ENCODE results near the gene SLAMF8.

SLAMF8 gene

GRCh38 chr1:159866066-159866465 lies 39.4 kb downstream of the SLAMF8 start:
- H3K4me3 ChIP-seq (ENCODE audit: low read length): no peak overlapping the region
- TF ChIP-seq ZNF274 (IDR thresholded peaks at IDR 0.05; ENCODE audit: low read depth, low read length): no peak

- TF ChIP-seq ZNF274 (IDR thresholded peaks at IDR 0.05; ENCODE audit: low read depth, low read length): no peak
- no peak overlapping the region for H3K4me3 ChIP-seq (ENCODE audit: low read length)
Measured at GRCh38 chr1:159866905-159867663, 40.4 kb downstream of the SLAMF8 start.

GRCh38 chr1:159867664-159868026 lies 41.0 kb downstream of the SLAMF8 start:
- H3K4me3 ChIP-seq (ENCODE audit: low read length): no peak overlapping the region
- TF ChIP-seq ZNF274 (IDR thresholded peaks at IDR 0.05; ENCODE audit: low read depth, low read length): no peak

- no peak for TF ChIP-seq ZNF274 (IDR thresholded peaks at IDR 0.05; ENCODE audit: low read depth, low read length)
- no peak overlapping the region for H3K4me3 ChIP-seq (ENCODE audit: low read length)
Measured at GRCh38 chr1:159868766-159869165, 42.1 kb downstream of the SLAMF8 start.

GRCh38 chr1:159869173-159869572 lies 42.5 kb downstream of the SLAMF8 start:
- no peak overlapping the region for H3K4me3 ChIP-seq (ENCODE audit: low read length)
- no peak for TF ChIP-seq ZNF274 (IDR thresholded peaks at IDR 0.05; ENCODE audit: low read depth, low read length)

- H3K4me3 ChIP-seq (ENCODE audit: low read length): no peak overlapping the region
- no peak for TF ChIP-seq ZNF274 (IDR thresholded peaks at IDR 0.05; ENCODE audit: low read depth, low read length)
Measured at GRCh38 chr1:159869607-159870006, 42.9 kb downstream of the SLAMF8 start.

GRCh38 chr1:159870704-159871103 lies 44.0 kb downstream of the SLAMF8 start:
- TF ChIP-seq ZNF274 (IDR thresholded peaks at IDR 0.05; ENCODE audit: low read depth, low read length): no peak
- no peak overlapping the region for H3K4me3 ChIP-seq (ENCODE audit: low read length)

GRCh38 chr1:159872891-159873290 lies 46.2 kb downstream of the SLAMF8 start:
- TF ChIP-seq ZNF274 (IDR thresholded peaks at IDR 0.05; ENCODE audit: low read depth, low read length): no peak
- no peak overlapping the region for H3K4me3 ChIP-seq (ENCODE audit: low read length)

- no peak for TF ChIP-seq ZNF274 (IDR thresholded peaks at IDR 0.05; ENCODE audit: low read depth, low read length)
- H3K4me3 ChIP-seq (ENCODE audit: low read length): no peak overlapping the region
Measured at GRCh38 chr1:159873530-159874143, 47.0 kb downstream of the SLAMF8 start.

GRCh38 chr1:159877695-159878444 lies 51.2 kb downstream of the SLAMF8 start:
- H3K4me3 ChIP-seq (ENCODE audit: low read length): no peak overlapping the region

GRCh38 chr1:159879136-159879535 lies 52.5 kb downstream of the SLAMF8 start:
- TF ChIP-seq ZNF274 (IDR thresholded peaks at IDR 0.05; ENCODE audit: low read depth, low read length): no peak
- no peak overlapping the region for H3K4me3 ChIP-seq (ENCODE audit: low read length)

More at GRCh38 chr1:159877695-159878444, 51.2 kb downstream of the SLAMF8 start:
- no peak for TF ChIP-seq ZNF274 (IDR thresholded peaks at IDR 0.05; ENCODE audit: low read depth, low read length)

- TF ChIP-seq ZNF274 (IDR thresholded peaks at IDR 0.05; ENCODE audit: low read depth, low read length): no peak
- H3K4me3 ChIP-seq (ENCODE audit: low read length): no peak overlapping the region
Measured at GRCh38 chr1:159879977-159880376, 53.3 kb downstream of the SLAMF8 start.

- no peak for TF ChIP-seq ZNF274 (IDR thresholded peaks at IDR 0.05; ENCODE audit: low read depth, low read length)
- H3K4me3 ChIP-seq (ENCODE audit: low read length): no peak overlapping the region
Measured at GRCh38 chr1:159880430-159880829, 53.8 kb downstream of the SLAMF8 start.

GRCh38 chr1:159881622-159882526 lies 55.2 kb downstream of the SLAMF8 start:
- TF ChIP-seq ZNF274 (IDR thresholded peaks at IDR 0.05; ENCODE audit: low read depth, low read length): no peak
- H3K4me3 ChIP-seq (ENCODE audit: low read length): no peak overlapping the region
